Measurements from ENCODE around the gene TBX19.

TBX19 gene

GRCh38 chr1:168316142-168316541 lies 35.5 kb downstream of the TBX19 start:
- H2AFZ ChIP-seq (ENCODE audit: low read depth) = no peak overlapping the region
- H3K9ac ChIP-seq = no peak overlapping the region
- H3K27ac ChIP-seq = no peak overlapping the region
- no peaks in the 10 kb centered on the region for H3K79me2 ChIP-seq (ENCODE audit: insufficient read depth, low read depth)
- no peaks in the 10 kb centered on the region for H3K36me3 ChIP-seq (ENCODE audit: insufficient read depth)
- H3K4me1 ChIP-seq (ENCODE audit: low read depth, poor library complexity, severe bottlenecking) = no peaks in the 10 kb centered on the region
- H3K27me3 ChIP-seq (ENCODE audit: insufficient read depth, low read depth) = no peaks in the 10 kb centered on the region
- H3K4me2 ChIP-seq = no peak overlapping the region
- no peaks in the 10 kb centered on the region for H4K20me1 ChIP-seq (ENCODE audit: insufficient read depth)
- TF ChIP-seq, protein P1, sequence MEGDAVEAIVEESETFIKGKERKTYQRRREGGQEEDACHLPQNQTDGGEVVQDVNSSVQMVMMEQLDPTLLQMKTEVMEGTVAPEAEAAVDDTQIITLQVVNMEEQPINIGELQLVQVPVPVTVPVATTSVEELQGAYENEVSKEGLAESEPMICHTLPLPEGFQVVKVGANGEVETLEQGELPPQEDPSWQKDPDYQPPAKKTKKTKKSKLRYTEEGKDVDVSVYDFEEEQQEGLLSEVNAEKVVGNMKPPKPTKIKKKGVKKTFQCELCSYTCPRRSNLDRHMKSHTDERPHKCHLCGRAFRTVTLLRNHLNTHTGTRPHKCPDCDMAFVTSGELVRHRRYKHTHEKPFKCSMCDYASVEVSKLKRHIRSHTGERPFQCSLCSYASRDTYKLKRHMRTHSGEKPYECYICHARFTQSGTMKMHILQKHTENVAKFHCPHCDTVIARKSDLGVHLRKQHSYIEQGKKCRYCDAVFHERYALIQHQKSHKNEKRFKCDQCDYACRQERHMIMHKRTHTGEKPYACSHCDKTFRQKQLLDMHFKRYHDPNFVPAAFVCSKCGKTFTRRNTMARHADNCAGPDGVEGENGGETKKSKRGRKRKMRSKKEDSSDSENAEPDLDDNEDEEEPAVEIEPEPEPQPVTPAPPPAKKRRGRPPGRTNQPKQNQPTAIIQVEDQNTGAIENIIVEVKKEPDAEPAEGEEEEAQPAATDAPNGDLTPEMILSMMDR (conservative IDR thresholded peaks at IDR 0.05; ENCODE audit: low read depth, low read length) = no peak
- H3K4me3 ChIP-seq (IDR thresholded peaks at IDR 0.05; ENCODE audit: insufficient read depth, low read depth, low read length) = no peak overlapping the region

- H3K4me3 ChIP-seq (IDR thresholded peaks at IDR 0.05; ENCODE audit: insufficient read depth, low read depth, low read length) = no peak overlapping the region
- H3K27me3 ChIP-seq (ENCODE audit: insufficient read depth, low read depth) = no peaks in the 10 kb centered on the region
- no peak overlapping the region for H3K27ac ChIP-seq
- H3K79me2 ChIP-seq (ENCODE audit: insufficient read depth, low read depth) = no peaks in the 10 kb centered on the region
- H3K4me1 ChIP-seq (ENCODE audit: low read depth, poor library complexity, severe bottlenecking) = no peaks in the 10 kb centered on the region
- no peak overlapping the region for H2AFZ ChIP-seq (ENCODE audit: low read depth)
- no peaks in the 10 kb centered on the region for H4K20me1 ChIP-seq (ENCODE audit: insufficient read depth)
- H3K36me3 ChIP-seq (ENCODE audit: insufficient read depth) = no peaks in the 10 kb centered on the region
- no peak overlapping the region for H3K4me2 ChIP-seq
- TF ChIP-seq, protein P1 (conservative IDR thresholded peaks at IDR 0.05; ENCODE audit: low read depth, low read length) = no peak
- no peak overlapping the region for H3K9ac ChIP-seq
These were observed 36.6 kb downstream of the TBX19 start for GRCh38 chr1:168317309-168317708.

DNA sequence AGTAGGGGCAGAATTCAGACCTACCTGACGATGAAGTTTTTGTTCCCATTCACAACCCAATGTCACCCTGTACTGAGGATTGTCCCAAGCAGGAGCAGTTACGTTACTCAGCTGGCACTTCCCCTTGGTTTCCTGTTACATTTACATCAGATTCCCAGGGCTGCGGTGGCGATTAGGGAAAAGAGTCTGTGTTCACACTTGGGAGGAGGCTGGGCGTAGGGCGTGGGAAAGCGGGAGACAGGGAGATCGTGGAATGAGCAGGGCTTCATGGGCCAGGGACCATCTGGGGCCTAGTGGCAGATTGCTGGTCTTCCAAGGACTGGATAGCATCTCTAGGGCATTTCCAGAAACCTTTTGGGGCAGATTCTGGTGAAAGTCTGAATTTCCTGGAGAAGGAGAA lies 39.0 kb downstream of the TBX19 start:
- no peaks in the 10 kb centered on the region for H4K20me1 ChIP-seq (ENCODE audit: insufficient read depth)
- no peak overlapping the region for H3K27ac ChIP-seq
- H3K9ac ChIP-seq = no peak overlapping the region
- H3K36me3 ChIP-seq (ENCODE audit: insufficient read depth) = no peaks in the 10 kb centered on the region
- TF ChIP-seq, protein P1 (conservative IDR thresholded peaks at IDR 0.05; ENCODE audit: low read depth, low read length) = no peak
- H3K4me2 ChIP-seq = no peak overlapping the region
- no peaks in the 10 kb centered on the region for H3K4me1 ChIP-seq (ENCODE audit: low read depth, poor library complexity, severe bottlenecking)
- H3K4me3 ChIP-seq (IDR thresholded peaks at IDR 0.05; ENCODE audit: insufficient read depth, low read depth, low read length) = no peak overlapping the region
- H3K27me3 ChIP-seq (ENCODE audit: insufficient read depth, low read depth) = no peaks in the 10 kb centered on the region
- no peaks in the 10 kb centered on the region for H3K79me2 ChIP-seq (ENCODE audit: insufficient read depth, low read depth)
- no peak overlapping the region for H2AFZ ChIP-seq (ENCODE audit: low read depth)

DNA sequence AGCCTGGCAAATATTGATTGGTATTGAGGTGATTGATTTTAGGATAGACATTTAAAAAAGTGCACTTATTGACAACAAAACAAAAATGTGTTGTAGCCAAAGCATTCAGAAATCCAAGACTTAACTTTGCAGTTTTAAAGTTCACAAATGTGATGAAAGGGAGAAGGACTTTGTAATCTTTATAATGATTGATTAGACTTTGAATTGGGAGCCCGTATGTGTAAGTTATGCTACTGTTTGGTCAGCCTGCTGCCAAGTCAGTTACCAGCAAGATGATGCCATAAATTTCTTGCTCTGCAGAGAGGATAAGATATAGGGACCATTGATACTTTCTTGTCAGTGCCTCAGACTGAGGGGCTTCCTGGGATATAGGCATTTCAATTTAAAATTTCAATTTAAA lies 39.5 kb downstream of the TBX19 start:
- H3K27ac ChIP-seq = no peak overlapping the region
- no peak overlapping the region for H3K4me3 ChIP-seq (IDR thresholded peaks at IDR 0.05; ENCODE audit: insufficient read depth, low read depth, low read length)
- no peaks in the 10 kb centered on the region for H3K79me2 ChIP-seq (ENCODE audit: insufficient read depth, low read depth)
- no peak overlapping the region for H3K4me2 ChIP-seq
- no peaks in the 10 kb centered on the region for H4K20me1 ChIP-seq (ENCODE audit: insufficient read depth)
- H3K27me3 ChIP-seq (ENCODE audit: insufficient read depth, low read depth) = no peaks in the 10 kb centered on the region
- TF ChIP-seq, protein P1 (conservative IDR thresholded peaks at IDR 0.05; ENCODE audit: low read depth, low read length) = no peak
- no peak overlapping the region for H3K9ac ChIP-seq
- no peaks in the 10 kb centered on the region for H3K36me3 ChIP-seq (ENCODE audit: insufficient read depth)
- no peak overlapping the region for H2AFZ ChIP-seq (ENCODE audit: low read depth)
- H3K4me1 ChIP-seq (ENCODE audit: low read depth, poor library complexity, severe bottlenecking) = no peaks in the 10 kb centered on the region

Measured in KMS-11 (cell line).